ENCODE data around the gene MPP2. TPM values are rescaled to one million over a fixed set of nuclear protein-coding genes. Genes with fewer than 3 reads are reported as not detected.

Gene MPP2
- polyA plus RNA-seq, 1 donor from 2014 or later: 25.5 TPM

- Histone ChIP-seq H3K36me3 (ENCODE audit: insufficient read depth, low read length) (no peaks in the 10 kb centered on the region), H3K9me3 (ENCODE audit: low read length) (no peaks in the 10 kb centered on the region), H3K9me2 (ENCODE audit: insufficient read depth, low read length) (no peaks in the 10 kb centered on the region), H3K4me3 (ENCODE audit: low read length) (no peak overlapping the region), H4K20me1 (ENCODE audit: insufficient read depth) (no peaks in the 10 kb centered on the region), H3K27ac (ENCODE audit: low read length) (no peak overlapping the region), H3K27me3 (ENCODE audit: insufficient read depth, low read depth, low read length) (no peaks in the 10 kb centered on the region), H3K4me2 (ENCODE audit: low read length) (no peak overlapping the region), H3K9ac (ENCODE audit: low read length) (no peak overlapping the region), H2AFZ (ENCODE audit: low read depth, low read length) (no peak overlapping the region), H3F3A (ENCODE audit: insufficient read depth, low read length, poor library complexity, severe bottlenecking) (no peaks in the 10 kb centered on the region), H3K79me2 (replicated peaks; ENCODE audit: insufficient read depth, low read length) (no peaks in the 10 kb centered on the region)
- TF ChIP-seq TAF1 (IDR thresholded peaks at IDR 0.05; ENCODE audit: low read depth) (no peak), REST (IDR thresholded peaks at IDR 0.05; ENCODE audit: borderline replicate concordance) (no peak), MXI1 (conservative IDR thresholded peaks at IDR 0.05; ENCODE audit: poor library complexity, severe bottlenecking) (no peak), EP300 (conservative IDR thresholded peaks at IDR 0.05; ENCODE audit: poor library complexity, severe bottlenecking) (no peak), EZH2 (IDR thresholded peaks at IDR 0.05; ENCODE audit: borderline replicate concordance, insufficient read depth, low read length, poor library complexity, severe bottlenecking) (no peak), CTCF (IDR thresholded peaks at IDR 0.05; ENCODE audit: poor library complexity, severe bottlenecking) (no peak), RAD21 (conservative IDR thresholded peaks at IDR 0.05) (no peak), POLR2AphosphoS5 (IDR thresholded peaks at IDR 0.05) (no peak), SMC3 (conservative IDR thresholded peaks at IDR 0.05; ENCODE audit: poor library complexity) (no peak)
Measured at GRCh38 chr17:43877031-43877430, 30.3 kb downstream of the MPP2 start.

GRCh38 chr17:43875476-43876147 is 31.7 kb downstream of the MPP2 start:
- H3K27me3 ChIP-seq (ENCODE audit: insufficient read depth, low read depth, low read length): no peaks in the 10 kb centered on the region
- no peak overlapping the region for H3K4me3 ChIP-seq (ENCODE audit: low read length)
- no peak overlapping the region for H3K4me2 ChIP-seq (ENCODE audit: low read length)
- no peak overlapping the region for H3K9ac ChIP-seq (ENCODE audit: low read length)
- TF ChIP-seq MXI1 (conservative IDR thresholded peaks at IDR 0.05; ENCODE audit: poor library complexity, severe bottlenecking) (no peak), SMC3 (conservative IDR thresholded peaks at IDR 0.05; ENCODE audit: poor library complexity) (no peak), POLR2AphosphoS5 (IDR thresholded peaks at IDR 0.05) (no peak), REST (IDR thresholded peaks at IDR 0.05; ENCODE audit: borderline replicate concordance) (no peak), EZH2 (IDR thresholded peaks at IDR 0.05; ENCODE audit: borderline replicate concordance, insufficient read depth, low read length, poor library complexity, severe bottlenecking) (no peak), EP300 (conservative IDR thresholded peaks at IDR 0.05; ENCODE audit: poor library complexity, severe bottlenecking) (no peak), RAD21 (conservative IDR thresholded peaks at IDR 0.05) (no peak), TAF1 (IDR thresholded peaks at IDR 0.05; ENCODE audit: low read depth) (no peak), CTCF (IDR thresholded peaks at IDR 0.05; ENCODE audit: poor library complexity, severe bottlenecking) (no peak)
- H3K9me2 ChIP-seq (ENCODE audit: insufficient read depth, low read length): no peaks in the 10 kb centered on the region
- no peaks in the 10 kb centered on the region for H3K9me3 ChIP-seq (ENCODE audit: low read length)
- no peaks in the 10 kb centered on the region for H4K20me1 ChIP-seq (ENCODE audit: insufficient read depth)
- H3K36me3 ChIP-seq (ENCODE audit: insufficient read depth, low read length): no peaks in the 10 kb centered on the region
- H3K27ac ChIP-seq (ENCODE audit: low read length): no peak overlapping the region
- no peaks in the 10 kb centered on the region for H3F3A ChIP-seq (ENCODE audit: insufficient read depth, low read length, poor library complexity, severe bottlenecking)
- H2AFZ ChIP-seq (ENCODE audit: low read depth, low read length): no peak overlapping the region
- H3K79me2 ChIP-seq (replicated peaks; ENCODE audit: insufficient read depth, low read length): no peaks in the 10 kb centered on the region
